ENCODE data around the gene NEU3.
"Not testable (repeated sequence)": the region's sequence is repeated elsewhere in the genome, so short reads cannot be mapped to it uniquely, and the experiment has no call there.

Gene NEU3

DNA sequence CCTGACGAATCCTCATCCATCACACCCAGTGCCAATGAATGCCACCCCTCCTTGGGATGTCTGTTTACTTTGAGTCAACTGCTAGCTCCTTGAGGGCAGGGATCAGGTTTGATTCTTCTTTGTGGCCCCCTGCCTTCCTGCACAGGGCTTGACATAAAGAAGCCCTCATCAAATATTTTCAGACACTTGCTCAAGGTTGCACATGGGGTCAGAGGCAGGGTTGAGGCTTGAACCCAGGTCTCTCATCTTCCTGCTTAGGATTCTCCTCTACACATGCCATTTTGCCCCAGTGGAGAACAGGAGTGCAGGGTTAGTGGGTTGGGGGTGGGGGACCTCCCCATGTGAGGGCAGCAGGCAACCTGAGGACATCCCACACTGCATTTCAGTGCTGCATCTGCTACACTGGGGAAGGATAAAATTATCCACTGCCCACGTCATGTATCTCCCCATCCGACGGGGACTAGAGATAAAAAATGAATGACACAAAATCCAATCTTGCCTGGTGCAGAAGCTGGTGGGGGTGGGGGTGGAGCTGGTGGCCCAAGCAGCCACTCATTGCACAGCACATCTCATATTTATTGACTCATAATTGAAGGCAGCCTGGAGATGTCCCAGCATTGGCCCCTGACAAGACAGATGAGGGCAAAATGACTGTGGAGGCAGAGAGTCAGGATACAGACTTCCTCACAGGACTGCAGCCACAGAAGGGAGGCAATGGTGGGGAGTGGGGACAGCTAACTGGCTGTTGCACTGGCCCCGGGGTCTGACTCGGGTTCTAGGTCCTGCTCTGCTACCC lies 41.3 kb downstream of the NEU3 start:
- DNase-seq (ENCODE audit: low spot score) (no peak), FAIRE-seq (no peak)

DNA sequence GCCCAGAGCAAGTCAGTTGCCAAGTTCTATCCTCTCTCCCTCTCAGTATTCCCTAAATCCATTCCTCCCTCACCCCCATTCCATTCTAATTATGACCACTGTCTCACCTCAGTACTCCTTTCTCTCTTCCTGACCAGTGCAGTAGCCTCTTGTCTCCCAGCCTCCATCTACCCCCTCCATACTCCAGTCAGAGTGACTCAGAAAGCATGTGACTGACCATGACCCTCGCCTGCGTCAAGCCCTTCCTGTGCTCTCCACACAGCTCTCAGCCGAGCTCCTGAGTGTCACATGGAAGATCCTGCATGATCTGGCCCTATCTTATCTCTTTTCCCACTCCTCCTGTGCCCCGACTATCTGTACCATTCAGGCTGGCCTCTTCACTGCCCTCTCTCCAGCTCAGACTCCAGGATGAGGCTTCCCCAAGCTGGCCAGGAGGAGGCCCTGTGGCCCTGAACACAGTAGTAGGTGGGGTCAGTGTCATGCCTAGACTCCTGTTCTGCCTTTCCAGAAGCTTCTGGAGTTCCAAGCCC lies 42.6 kb downstream of the NEU3 start:
- no peak for FAIRE-seq
- peak; percentile 56 for DNase-seq (ENCODE audit: low spot score)

DNA sequence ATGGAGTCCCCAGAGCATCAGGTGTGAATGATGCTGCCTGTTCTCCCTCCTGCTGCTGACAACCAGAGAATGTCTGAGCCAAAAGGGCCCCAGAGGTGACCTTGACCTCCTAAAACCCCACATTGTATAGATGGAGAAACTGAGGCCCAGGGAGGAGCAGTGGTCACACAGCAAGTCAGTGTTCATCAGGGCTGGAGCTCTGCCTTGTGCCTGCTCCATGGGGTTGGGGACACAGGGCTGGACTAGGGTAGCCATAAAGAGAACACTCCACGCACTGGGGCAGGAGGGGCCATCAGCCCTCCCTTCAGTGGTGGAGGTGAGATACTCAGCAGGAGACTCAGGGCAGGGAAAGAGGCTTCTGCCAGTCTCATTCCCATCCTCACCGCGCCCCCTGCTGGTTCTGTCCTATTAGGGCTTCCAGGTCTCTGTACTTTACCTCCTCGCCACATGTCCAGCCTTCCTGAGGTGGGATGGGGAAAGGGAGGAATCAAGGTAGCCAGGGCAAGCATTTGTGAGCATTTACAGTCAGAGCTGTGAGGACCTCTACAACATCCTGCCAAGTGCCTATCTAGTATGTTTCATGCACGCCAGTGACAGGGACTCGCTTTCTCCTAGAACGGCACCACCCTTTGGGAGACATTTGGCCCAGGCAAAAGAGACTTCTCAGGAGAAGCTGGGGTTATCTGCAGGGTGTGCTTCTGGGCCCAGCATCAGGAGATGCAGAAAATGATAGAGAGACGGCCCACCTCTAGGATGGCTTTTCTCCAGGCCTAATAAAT lies 43.2 kb downstream of the NEU3 start:
- peak; percentile 56 for DNase-seq (ENCODE audit: low spot score)
- no peak for FAIRE-seq

DNA sequence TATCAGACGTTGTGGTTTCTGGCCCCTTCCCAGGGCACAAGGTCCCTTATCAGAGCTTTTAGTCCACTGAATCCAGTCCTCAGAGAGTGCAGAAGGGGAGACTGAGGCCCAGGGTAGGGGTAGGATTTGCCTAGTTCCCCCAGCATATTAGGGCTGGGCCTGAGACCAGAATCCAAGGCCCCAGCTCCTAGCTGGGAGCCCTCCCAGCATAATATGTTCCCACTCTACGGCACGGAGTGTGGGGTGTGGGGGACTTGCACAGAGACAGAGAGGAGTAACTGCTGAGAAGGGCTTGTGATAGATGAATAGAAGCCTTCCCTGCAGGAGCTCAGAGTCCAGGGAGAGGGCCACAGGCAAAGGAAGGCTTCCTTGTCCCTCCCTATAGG lies 43.8 kb downstream of the NEU3 start:
- FAIRE-seq: no peak
- no peak for DNase-seq (ENCODE audit: low spot score)

DNA sequence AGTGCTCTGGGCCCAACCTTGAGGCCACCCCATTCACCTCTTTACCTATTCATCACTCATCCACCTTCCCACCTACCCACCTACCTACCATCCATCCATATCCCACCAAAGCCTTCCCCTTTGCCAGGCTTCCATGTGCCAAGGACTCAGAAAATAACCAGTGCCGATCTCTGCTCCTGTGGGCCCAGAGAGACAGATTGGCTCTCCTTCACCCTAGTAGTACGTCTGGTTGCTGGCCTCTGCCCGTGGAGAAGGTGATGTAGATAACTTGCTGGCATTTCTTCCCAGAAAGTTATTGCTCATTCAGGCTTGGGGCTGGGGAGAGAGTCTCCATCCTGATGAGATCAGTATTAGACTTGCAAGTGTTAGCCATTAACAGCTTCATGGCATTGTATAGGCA lies 45.2 kb downstream of the NEU3 start:
- FAIRE-seq (no peak), DNase-seq (ENCODE audit: low spot score) (no peak)

DNA sequence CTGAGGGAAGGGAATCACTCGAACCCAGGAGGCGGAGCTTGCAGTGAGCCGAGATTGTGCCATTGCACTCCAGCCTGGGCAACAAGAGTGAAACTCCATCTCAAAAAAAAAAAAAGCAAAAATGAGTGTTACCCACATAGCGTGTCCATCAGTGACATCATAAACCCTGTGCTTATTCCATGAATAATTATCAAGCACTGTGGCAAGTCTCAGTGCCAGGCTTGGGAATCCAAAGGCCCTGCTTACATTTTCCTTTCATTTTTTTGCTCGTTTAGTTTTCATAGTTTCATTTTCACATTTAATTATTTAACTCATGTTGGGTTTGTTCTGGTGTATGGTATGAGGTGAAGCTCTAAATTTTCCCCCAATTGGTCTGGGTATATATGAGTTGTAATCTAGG lies 46.5 kb downstream of the NEU3 start:
- DNase-seq (ENCODE audit: low spot score) (no peak), FAIRE-seq (no peak)

DNA sequence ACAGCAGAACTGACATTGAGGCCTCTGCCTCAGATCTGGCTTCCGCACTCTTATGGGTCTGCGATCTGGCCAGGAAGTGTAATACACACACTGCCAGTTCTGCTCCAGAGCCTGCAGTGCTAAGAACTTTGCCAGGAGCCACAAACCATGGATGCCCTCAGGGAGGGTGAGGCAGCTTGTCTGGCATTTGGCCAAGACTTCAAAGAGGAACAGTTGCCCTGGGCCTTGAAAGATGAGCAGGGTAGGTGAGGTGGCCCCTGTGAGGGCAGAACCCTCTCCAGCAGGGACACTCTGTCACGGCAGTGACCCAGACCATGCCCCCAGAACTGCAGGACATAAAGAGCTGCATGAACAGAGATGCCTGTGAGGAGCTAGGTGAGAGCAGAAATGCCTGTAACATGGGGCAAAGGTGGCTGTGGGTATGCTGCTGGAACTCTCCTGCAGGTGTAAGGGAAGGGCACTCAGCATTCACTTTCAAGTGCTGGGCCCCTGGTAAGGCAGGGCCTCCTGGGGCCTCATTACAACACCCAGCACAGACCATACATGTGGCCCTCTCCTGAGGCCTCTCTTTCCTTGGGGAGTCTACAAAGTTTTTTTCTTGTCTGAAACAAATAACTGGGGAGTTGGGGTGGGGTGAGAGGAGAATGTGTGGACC lies 47.3 kb downstream of the NEU3 start:
- DNase-seq (ENCODE audit: low spot score): no peak
- no peak for FAIRE-seq

DNA sequence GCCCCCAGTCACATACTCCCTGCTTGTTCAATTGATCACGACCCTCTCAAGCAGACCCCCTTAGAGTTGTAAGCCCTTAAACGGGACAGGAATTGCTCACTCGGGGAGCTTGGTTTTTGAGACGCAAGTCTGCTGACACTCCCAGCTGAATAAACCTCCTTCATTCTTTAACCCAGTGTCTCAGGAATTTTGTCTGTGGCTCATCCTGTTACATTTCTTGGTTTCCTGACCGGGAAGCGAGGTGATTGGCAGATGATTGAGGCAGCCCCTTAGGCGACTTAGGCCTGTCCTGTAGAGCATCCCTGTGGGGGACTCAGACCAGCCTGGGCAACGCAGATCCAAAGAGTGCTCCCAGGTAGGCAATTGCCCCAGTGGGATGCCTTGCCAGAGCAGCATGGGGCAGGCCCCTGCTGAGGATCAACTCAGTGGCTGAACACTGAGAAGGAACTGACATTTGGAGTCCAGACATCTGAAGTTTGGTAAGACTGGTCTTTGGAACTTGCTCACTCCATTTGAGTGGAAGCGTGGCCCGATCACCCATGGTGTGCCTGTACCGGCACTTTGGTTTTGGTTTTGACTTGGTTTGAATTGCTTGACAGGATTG lies 51.5 kb downstream of the NEU3 start:
- FAIRE-seq (no peak), DNase-seq (ENCODE audit: low spot score) (no peak)

DNA sequence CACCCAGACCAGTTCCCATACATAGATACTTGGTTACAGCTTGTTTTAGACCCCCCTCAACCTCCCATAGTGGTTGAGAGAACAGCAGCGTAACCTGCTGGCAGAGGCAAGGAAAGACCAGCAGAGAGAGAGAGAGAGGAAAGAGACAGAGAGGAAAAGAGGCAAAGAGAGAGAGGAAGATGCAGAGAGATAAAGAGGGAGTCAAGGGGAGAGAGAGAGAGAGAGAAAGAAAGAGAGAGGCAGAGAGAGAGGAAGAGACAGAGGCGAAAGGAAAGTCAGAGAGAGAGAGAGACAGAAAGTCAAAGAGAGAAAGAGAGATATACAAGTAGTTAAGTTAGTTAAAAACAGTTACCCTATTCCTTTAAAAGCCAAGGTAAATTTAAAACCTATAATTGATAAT lies 52.5 kb downstream of the NEU3 start:
- FAIRE-seq (no peak), DNase-seq (ENCODE audit: low spot score) (no peak)

DNA sequence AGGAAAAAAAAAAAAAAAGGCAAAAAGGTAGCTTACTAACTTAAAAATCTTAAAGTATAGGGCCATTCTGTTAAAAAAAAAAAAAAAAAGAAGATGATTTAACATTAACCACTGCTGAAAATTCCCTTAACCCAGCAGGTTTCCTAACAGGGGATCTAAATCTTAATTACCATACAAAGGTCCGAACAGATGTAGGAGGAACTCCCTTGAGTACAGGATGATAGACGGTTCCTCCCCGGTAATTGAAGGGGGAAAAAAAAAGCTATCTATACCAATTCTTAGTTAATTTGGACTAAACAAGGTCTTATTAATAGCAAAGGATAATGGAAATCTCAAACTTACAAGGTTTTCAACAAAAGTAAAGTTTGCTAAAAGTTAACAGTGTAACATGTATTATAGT lies 53.1 kb downstream of the NEU3 start:
- not testable (repeated sequence) for FAIRE-seq; DNase-seq (ENCODE audit: low spot score)

DNA sequence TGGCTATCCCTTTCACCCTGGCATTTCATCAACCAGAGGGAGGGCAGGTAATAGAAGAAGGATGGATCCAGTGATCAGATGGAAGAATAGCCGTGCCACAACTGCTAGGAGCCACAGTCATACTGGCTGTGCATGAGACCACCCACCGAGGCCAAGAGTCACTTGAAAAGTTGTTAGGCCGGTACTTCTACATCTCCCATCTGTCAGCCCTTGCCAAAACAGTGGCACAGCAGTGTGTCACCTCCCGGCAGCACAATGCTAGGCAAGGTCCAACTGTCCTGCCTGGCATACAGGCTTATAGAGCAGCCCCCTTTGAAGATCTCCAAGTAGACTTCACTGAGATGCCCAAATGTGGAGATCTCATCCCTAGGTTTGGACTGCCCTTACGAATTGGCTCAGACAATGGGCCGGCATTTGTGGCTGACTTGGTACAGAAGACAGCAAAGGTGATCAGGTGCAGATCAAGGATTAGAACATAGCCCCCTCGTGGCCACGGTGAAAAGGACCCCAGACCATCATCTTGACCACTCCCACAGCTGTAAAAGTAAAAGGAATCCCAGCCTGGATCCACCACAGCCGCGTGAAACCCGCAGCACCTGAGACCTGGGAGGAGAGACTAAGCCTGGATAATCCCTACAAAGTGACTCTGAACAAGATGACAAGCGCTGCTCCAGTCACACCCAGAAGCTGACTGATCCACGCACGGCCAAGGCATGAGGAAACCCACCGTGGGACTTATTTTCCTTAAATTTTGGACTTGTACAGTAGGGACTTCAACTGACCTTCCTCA lies 55.8 kb downstream of the NEU3 start:
- DNase-seq (ENCODE audit: low spot score); FAIRE-seq: not testable (repeated sequence)

DNA sequence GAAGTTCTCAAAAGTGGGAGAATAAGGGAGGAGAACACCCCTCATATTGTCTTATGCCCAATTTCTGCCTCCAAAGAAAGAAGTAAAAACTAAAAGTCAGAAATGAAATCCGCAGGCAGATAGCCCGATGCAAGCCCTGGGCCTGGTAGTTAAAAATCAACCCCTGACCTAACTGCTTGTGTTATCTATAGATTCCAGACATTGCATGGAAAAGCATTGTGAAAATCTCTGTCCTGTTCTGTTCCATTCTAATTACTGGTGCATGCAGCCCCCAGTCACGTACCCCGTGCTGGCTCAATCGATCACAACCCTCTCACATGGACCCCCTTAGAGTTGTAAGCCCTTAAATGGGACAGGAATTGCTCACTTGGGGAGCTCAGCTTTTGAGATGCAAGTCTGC lies 57.9 kb downstream of the NEU3 start:
- not testable (repeated sequence) for DNase-seq (ENCODE audit: low spot score); FAIRE-seq

DNA sequence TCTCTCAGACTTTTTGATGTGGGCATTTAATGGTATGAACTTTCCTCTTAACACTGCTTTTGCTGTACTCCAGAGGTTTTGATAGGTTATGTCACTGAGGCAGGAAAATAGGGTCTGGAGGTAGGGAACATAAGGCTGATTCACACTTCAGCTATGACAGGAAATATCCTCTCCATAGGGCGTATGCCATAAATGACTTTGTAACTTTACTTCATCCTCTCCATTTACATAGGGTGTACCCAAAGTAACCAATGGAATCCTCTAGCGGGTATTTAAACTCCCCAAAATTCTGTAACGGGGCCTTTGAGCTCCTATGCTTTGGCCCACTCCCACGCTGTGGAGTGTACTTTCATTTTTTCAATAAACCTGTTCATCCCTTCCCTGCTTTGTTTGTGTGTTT lies 58.5 kb downstream of the NEU3 start:
- FAIRE-seq (no peak), DNase-seq (ENCODE audit: low spot score) (no peak)

DNA sequence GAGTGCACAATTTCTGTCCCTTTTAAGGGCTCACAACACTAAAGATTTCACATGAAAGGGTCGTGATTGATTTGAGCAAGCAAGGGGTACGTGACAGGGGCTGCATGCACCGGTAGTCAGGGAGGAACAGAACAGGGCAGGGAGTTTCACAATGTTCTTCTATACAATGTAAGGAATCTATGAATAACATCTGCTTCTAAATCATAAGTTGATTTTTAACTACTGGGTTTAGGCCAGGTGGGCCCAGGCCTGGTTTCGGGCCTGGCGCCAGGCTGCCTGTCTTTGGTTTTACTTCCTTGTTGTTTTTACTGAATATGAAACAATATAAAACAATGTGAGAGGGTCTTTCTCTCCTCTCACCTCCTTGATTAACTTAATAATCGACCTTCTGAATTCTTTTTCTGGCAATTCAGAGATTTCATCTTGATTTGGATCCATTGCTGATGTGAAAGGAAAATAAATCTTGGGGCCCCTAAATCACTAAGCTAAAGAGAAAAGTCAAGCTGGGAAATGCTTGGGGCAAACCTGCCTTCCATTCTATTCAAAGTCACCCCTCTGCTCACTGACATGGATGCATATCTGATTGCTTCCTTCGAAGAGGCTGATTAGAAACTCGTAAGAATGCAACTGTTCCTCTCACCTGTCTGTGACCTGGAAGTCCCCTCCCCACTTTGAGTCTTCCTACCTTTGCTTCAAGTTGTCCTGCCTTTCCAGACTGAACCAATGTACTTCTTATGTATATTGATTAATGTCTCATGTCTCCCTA lies 61.0 kb downstream of the NEU3 start:
- FAIRE-seq; DNase-seq (ENCODE audit: low spot score): not testable (repeated sequence)

DNA sequence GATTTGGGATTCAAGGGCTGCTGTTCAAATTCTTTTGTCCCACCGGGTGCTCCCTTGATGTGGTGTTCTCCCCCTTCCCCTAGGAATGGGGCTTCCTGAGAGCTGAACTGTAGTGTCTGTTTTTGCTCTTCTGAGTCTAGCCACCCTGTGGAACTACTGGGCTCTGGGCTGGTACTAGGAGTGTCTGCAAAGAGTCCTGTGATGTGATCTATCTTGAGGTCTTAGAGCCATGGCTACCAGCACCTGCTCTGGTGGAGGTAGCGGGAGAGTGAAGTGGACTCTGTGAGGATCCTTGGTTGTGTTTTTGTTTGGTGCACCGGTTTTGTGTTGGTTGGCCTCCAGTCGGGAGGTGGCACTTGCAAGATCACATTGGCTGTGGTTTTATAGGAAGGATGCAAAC lies 61.8 kb downstream of the NEU3 start:
- FAIRE-seq (no peak), DNase-seq (ENCODE audit: low spot score) (no peak)

DNA sequence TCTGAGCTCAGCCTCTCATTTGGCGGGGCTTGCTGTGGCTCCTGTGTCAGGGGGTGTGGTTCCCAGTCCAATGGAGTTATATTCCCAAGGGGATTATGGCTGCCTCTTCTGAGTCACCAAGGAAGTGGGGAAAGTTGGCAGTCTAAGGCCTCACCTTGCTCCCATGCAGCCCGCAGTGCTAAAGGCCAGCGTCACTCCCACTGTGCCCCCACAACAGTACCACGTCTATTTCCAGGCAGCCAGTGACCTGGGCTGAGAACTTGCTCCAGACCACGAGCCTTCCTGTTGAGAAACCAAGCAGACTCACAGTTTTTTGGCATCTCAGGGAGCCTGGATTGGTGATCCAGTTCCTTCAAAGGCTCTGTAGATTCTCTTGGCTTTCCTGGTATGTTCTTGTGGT lies 62.3 kb downstream of the NEU3 start:
- FAIRE-seq (no peak), DNase-seq (ENCODE audit: low spot score) (peak; percentile 31)

DNA sequence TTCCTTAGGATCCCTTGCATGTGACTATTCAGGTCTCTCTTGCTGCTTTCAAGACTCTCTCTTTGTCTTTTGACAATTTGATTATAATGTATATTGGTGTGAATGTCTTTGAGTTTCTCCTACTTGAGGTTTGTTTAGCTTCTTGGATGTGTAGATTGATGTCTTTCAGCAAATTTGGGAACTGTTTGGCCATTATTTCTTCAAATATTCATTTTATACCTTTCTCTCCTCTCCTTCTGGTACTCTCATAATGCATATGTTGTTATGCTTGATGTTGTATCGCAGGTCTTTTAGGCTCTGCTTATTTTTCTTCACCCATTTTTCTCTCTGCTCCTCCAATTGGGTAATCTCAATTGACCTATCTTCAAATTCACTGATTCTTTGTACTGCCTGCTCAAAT lies 63.7 kb downstream of the NEU3 start:
- no peak for DNase-seq (ENCODE audit: low spot score)
- FAIRE-seq: no peak

DNA sequence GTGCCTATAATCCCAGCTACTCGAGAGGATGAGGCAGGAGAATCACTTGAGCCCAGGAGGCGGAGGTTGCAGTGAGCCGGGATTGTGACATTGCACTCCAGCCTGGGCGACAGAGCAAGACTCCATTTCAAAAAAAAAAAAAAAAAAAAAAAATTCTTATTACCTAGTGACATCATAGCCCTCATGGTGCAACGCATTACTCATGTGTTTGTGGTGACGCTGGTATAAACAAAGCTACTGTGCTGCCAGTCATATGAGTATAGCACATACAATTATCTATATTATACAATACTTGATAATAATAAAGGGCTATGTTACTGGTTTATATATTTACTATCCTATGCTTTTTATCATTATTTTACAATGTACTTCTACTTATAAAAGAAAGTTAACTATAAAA lies 66.8 kb downstream of the NEU3 start:
- DNase-seq (ENCODE audit: low spot score): no peak
- FAIRE-seq: no peak

DNA sequence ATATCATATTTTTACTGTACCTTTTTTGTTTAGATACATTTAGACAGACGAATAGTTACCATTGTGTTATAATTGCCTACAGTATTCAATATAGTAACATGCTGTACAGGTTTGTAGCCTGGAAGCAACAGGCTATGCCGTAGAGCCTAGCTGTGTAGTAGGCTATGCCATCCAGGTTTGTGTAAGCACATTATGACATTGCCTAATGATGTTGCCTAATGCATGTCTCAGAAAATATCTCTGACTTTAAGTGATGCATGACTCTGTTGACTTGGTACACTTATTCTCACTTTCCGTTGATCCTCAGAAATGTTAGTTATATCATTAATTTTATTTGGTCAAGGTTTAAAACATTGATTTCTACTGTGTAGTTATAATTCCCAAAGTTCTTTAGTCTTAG lies 68.1 kb downstream of the NEU3 start:
- FAIRE-seq (no peak), DNase-seq (ENCODE audit: low spot score) (no peak)

DNA sequence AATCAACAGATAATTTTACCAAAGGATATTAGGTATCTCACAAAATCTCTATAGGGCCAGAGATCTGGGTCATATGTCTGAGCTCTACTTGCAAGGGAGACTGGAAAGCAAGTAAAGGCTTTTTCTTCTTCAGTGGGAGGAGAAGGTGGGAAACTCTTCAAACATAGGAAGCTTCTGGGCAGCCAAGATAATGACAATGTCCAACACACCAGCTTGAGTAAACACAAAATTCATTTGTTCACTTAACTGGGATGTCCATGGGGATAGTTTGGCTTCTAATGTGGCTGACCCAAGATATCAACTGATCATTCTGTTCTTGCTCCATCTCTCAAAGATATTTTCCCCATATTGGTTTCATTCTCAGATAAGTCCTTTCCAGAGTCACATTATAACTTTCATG lies 70.6 kb downstream of the NEU3 start:
- FAIRE-seq (no peak), DNase-seq (ENCODE audit: low spot score) (no peak)
